ENCODE data around the gene SPPL2B. TPM values are rescaled to one million over a fixed set of nuclear protein-coding genes. Genes with fewer than 3 reads are reported as not detected.

The SPPL2B gene
- total and polyA plus RNA-seq, 9 of the 15 experiments (the other 6 are each of a cell fraction or from before 2014, with no cell fraction given) = 0.20 to 81.2 (median 15.1) TPM

GRCh38 chr19:2328401-2329148 is at the start of gene SPPL2B, which contains the start of gene LSM7 (continued):
- TF ChIP-seq SAP30 (IDR thresholded peaks at IDR 0.05; ENCODE audit: borderline replicate concordance, insufficient read depth, low read depth, low read length, poor library complexity, severe bottlenecking) (peak; percentile 88), ZNF512 (tag; IDR thresholded peaks at IDR 0.05) (no peak), ZNF780A (CRISPR knock-in tag; IDR thresholded peaks at IDR 0.05) (no peak), ZNF609 (CRISPR knock-in tag; IDR thresholded peaks at IDR 0.05; ENCODE audit: borderline replicate concordance) (peak; percentile 14; the same call in 1 of the 2 replicates), PTTG1 (tag; IDR thresholded peaks at IDR 0.05; ENCODE audit: low read depth) (no peak), FOXA1 (IDR thresholded peaks at IDR 0.05; ENCODE audit: borderline replicate concordance) (no peak), ZNF79 (CRISPR knock-in tag; IDR thresholded peaks at IDR 0.05; ENCODE audit: low read depth) (no peak), NCOA6 (IDR thresholded peaks at IDR 0.05) (no peak), ZC3H4 (CRISPR knock-in tag; IDR thresholded peaks at IDR 0.05; ENCODE audit: borderline replicate concordance) (no peak), FOSL1 (tag; conservative IDR thresholded peaks at IDR 0.05) (no peak), PHB (CRISPR knock-in tag; IDR thresholded peaks at IDR 0.05) (no peak), ZNF644 (tag; IDR thresholded peaks at IDR 0.05; ENCODE audit: low read depth) (no peak), PHF8 (IDR thresholded peaks at IDR 0.05; ENCODE audit: borderline replicate concordance, low read length) (peak; percentile 95), GATA2 (CRISPR knock-in tag; IDR thresholded peaks at IDR 0.05) (no peak), FOXP4 (CRISPR knock-in tag; IDR thresholded peaks at IDR 0.05; ENCODE audit: borderline replicate concordance) (no peak), FOS (IDR thresholded peaks at IDR 0.05; ENCODE audit: extremely low read depth, insufficient read length) (no peak), COPS2 (conservative IDR thresholded peaks at IDR 0.05) (no peak), NFE2 (IDR thresholded peaks at IDR 0.05; ENCODE audit: low read depth) (no peak), HDAC1 (IDR thresholded peaks at IDR 0.05) (peak in 1 of 2 experiments; percentile 86; a peak in 3 of 4 replicates), U2AF1 (optimal IDR thresholded peaks at IDR 0.05; ENCODE audit: low read depth, low read length) (peak; percentile 81)

All from K562 (cell line).